OCI-LY1 (cell line): ENCODE results near the gene USP8.

Source experiments
- H2AFZ ChIP-seq: fragments of 200-600 bp; sonication (generic), shearing (Covaris generic); 2 replicates; pipeline ENCODE4 v1.6.0; 2014; ENCODE audit warnings: antibody characterized with exemption, mild to moderate bottlenecking, low read length
- H3F3A ChIP-seq: fragments of 200-600 bp; sonication (generic), shearing (Covaris generic); 2 replicates; pipeline ENCODE4 v1.6.0; 2014; ENCODE audit warnings: mild to moderate bottlenecking, antibody characterized with exemption, low read length, moderate library complexity; ENCODE audit not compliant: insufficient read depth
- H3K27ac ChIP-seq: fragments of 200-600 bp; sonication (generic); 2 replicates; pipeline ENCODE4 v1.5.1; 2014; ENCODE audit warnings: low read length, mixed run types, mild to moderate bottlenecking, low read depth; ENCODE audit not compliant: poor library complexity, severe bottlenecking
- H3K27me3 ChIP-seq: fragments of 200-600 bp; sonication (generic); 2 replicates; pipeline ENCODE4 v1.6.0; 2014; ENCODE audit warnings: antibody characterized with exemption, mild to moderate bottlenecking, low read length, moderate library complexity; ENCODE audit not compliant: insufficient read depth
- H3K36me3 ChIP-seq: fragments of 200-600 bp; sonication (generic); 2 replicates; pipeline ENCODE4 v1.6.1; 2014; ENCODE audit warnings: mild to moderate bottlenecking, antibody characterized with exemption, low read length, moderate library complexity, mixed read lengths; ENCODE audit not compliant: insufficient read depth
- H3K4me1 ChIP-seq: fragments of 200-600 bp; sonication (generic); 2 replicates; pipeline ENCODE4 v1.5.1; 2014; ENCODE audit warnings: mild to moderate bottlenecking, low read length, moderate library complexity; ENCODE audit not compliant: insufficient read depth, severe bottlenecking
- H3K4me2 ChIP-seq: fragments of 200-600 bp; sonication (generic), shearing (Covaris generic); 2 replicates; pipeline ENCODE4 v1.6.1; 2014; ENCODE audit warnings: low read length
- H3K4me3 ChIP-seq: fragments of 200-600 bp; sonication (generic); 2 replicates; pipeline ENCODE4 v1.5.1; 2014; ENCODE audit warnings: low read length, low read depth, mild to moderate bottlenecking, mixed read lengths; ENCODE audit not compliant: poor library complexity, severe bottlenecking
- H3K79me2 ChIP-seq: fragments of 200-600 bp; shearing (Covaris generic); 2 replicates; pipeline ENCODE4 v1.6.1; 2016; ENCODE audit warnings: mixed run types, low read length, mixed read lengths; ENCODE audit not compliant: insufficient read depth
- H3K9ac ChIP-seq: fragments of 200-600 bp; sonication (generic), shearing (Covaris generic); 2 replicates; pipeline ENCODE4 v1.6.1; 2014; ENCODE audit warnings: mild to moderate bottlenecking, low read length, mixed read lengths
- H3K9me2 ChIP-seq: fragments of 200-600 bp; sonication (generic), shearing (Covaris generic); 2 replicates; pipeline ENCODE4 v1.6.1; 2014; ENCODE audit warnings: low read depth, mild to moderate bottlenecking, low read length, mixed read lengths
- H3K9me3 ChIP-seq: fragments of 200-600 bp; shearing (Covaris generic); 2 replicates; pipeline ENCODE4 v1.6.1; 2014; ENCODE audit warnings: low read length, mixed read lengths
- H4K20me1 ChIP-seq: fragments of 200-600 bp; sonication (generic), shearing (Covaris generic); 2 replicates; pipeline ENCODE4 v1.6.0; 2016; ENCODE audit warnings: mild to moderate bottlenecking, low read length; ENCODE audit not compliant: insufficient read depth
- EZH2 ChIP-seq: fragments of 200-600 bp; sonication (generic), shearing (Covaris generic); IDR thresholded peaks from 2 replicates; pipeline ENCODE4 v1.8.0; 2017; ENCODE audit warnings: borderline replicate concordance, mixed run types, mild to moderate bottlenecking, antibody characterized with exemption, low read length, moderate library complexity, mixed read lengths
- TF ChIP-seq, protein P1 (sequence below): fragments of 200-600 bp; sonication (generic), shearing (Covaris generic); IDR thresholded peaks from 2 replicates; pipeline ENCODE4 v1.5.1; 2017; ENCODE audit warnings: mild to moderate bottlenecking, antibody characterized with exemption, low read length, moderate library complexity, mixed read lengths

USP8 gene

DNA sequence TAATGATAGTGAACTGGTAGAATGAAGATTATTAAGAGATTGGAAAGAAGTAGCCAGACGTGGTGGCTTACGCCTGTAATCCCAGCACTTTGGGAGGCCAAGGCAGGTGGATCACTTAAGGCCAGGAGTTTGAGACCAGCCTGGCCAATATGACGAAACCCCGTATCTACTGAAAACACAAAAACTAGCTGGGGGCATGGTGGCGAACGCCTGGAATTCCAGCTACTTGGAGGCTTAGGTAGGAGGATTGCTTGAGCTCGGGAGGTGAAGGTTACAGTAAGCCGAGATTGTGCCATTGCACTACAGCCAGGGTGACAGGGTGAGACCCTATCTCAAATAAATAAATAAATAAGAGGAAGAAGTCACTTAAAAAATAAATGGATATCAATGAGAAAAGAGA lies 14.0 kb downstream of the USP8 start:
- Histone ChIP-seq H3K27ac (no peak overlapping the region), H2AFZ (no peak overlapping the region), H3K27me3 (no peaks in the 10 kb centered on the region), H3K79me2 (peaks cover 45% of the 10 kb centered on the region), H3K4me1 (peaks cover 4% of the 10 kb centered on the region), H3K36me3 (peaks cover 35% of the 10 kb centered on the region), H4K20me1 (peaks cover 2% of the 10 kb centered on the region; the same call in 1 of the 2 replicates), H3K4me3 (no peak overlapping the region), H3K9me3 (no peaks in the 10 kb centered on the region), H3K9me2 (no peaks in the 10 kb centered on the region), H3F3A (no peaks in the 10 kb centered on the region; the same call in 1 of the 2 replicates), H3K4me2 (no peak overlapping the region), H3K9ac (no peak overlapping the region)
- TF ChIP-seq, protein P1, sequence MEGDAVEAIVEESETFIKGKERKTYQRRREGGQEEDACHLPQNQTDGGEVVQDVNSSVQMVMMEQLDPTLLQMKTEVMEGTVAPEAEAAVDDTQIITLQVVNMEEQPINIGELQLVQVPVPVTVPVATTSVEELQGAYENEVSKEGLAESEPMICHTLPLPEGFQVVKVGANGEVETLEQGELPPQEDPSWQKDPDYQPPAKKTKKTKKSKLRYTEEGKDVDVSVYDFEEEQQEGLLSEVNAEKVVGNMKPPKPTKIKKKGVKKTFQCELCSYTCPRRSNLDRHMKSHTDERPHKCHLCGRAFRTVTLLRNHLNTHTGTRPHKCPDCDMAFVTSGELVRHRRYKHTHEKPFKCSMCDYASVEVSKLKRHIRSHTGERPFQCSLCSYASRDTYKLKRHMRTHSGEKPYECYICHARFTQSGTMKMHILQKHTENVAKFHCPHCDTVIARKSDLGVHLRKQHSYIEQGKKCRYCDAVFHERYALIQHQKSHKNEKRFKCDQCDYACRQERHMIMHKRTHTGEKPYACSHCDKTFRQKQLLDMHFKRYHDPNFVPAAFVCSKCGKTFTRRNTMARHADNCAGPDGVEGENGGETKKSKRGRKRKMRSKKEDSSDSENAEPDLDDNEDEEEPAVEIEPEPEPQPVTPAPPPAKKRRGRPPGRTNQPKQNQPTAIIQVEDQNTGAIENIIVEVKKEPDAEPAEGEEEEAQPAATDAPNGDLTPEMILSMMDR, result no peak
- TF ChIP-seq EZH2, result no peak

DNA sequence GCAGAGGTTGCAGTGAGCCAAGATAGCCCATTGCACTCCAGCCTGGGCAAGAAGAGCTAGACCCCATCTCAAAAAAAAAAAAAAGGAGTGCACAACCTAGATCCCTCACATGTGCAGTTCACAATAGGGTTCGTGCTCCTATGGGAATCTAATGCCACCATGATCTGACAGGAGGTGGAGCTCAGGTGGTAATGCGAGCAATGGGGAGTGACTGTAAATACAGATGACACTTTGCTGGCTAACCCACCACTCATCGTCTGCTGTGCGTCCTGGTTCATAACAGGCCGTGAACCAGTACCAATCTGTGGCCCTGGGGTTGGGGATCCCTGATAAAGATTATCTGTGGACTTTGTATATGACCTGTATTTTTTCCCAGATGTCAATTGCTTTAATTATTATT lies 16.7 kb downstream of the USP8 start:
- H3K9me3 ChIP-seq, result no peaks in the 10 kb centered on the region
- no peak overlapping the region for H2AFZ ChIP-seq
- no peak overlapping the region for H3K4me2 ChIP-seq
- H3K9ac ChIP-seq, result no peak overlapping the region
- H3K36me3 ChIP-seq, result peaks cover 38% of the 10 kb centered on the region
- no peak overlapping the region for H3K27ac ChIP-seq
- no peak overlapping the region for H3K4me3 ChIP-seq
- TF ChIP-seq, protein P1, result no peak
- no peak for TF ChIP-seq EZH2
- peaks cover 24% of the 10 kb centered on the region for H3K79me2 ChIP-seq
- H3F3A ChIP-seq, result no peaks in the 10 kb centered on the region; the same call in 1 of the 2 replicates
- H3K27me3 ChIP-seq, result no peaks in the 10 kb centered on the region
- peaks cover 2% of the 10 kb centered on the region; the same call in 1 of the 2 replicates for H4K20me1 ChIP-seq
- no peaks in the 10 kb centered on the region for H3K9me2 ChIP-seq
- H3K4me1 ChIP-seq, result peaks cover 14% of the 10 kb centered on the region

DNA sequence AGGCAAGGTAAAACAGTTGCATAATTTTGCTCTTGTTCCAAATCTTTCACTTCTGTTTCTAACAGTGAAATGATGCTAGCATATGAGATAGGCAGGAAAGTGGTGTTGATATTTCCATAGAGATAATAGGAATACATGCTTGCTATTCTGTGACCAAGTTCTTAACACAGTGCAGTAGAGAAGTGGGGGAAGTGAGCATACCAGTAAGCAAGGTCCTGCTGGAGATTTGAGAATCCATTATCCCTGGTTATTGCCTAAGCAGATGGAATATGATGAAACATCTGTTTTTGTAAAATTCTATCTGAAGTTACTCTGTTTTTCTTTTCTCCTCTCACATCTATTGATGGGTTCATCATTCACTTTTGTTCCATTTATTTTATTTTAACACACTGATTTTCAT lies 28.7 kb downstream of the USP8 start:
- H4K20me1 ChIP-seq, result no peaks in the 10 kb centered on the region
- H3K36me3 ChIP-seq, result peaks cover 41% of the 10 kb centered on the region
- H3F3A ChIP-seq, result no peaks in the 10 kb centered on the region
- no peak overlapping the region for H3K27ac ChIP-seq
- H3K79me2 ChIP-seq, result no peaks in the 10 kb centered on the region
- no peaks in the 10 kb centered on the region for H3K27me3 ChIP-seq
- no peak overlapping the region for H3K4me2 ChIP-seq
- no peaks in the 10 kb centered on the region for H3K9me2 ChIP-seq
- no peaks in the 10 kb centered on the region for H3K9me3 ChIP-seq
- H2AFZ ChIP-seq, result no peak overlapping the region
- no peak overlapping the region for H3K9ac ChIP-seq
- no peak for TF ChIP-seq EZH2
- TF ChIP-seq, protein P1, result no peak
- H3K4me1 ChIP-seq, result no peaks in the 10 kb centered on the region
- no peak overlapping the region for H3K4me3 ChIP-seq
